Activated CD4-positive, alpha-beta T cell treated with anti-CD3 and anti-CD28 coated beads, Interleukin-2, amount 50 U/mL, for 4 hours (primary cell): ENCODE data around the gene CCDC28B.

Source experiments
- DNase-seq, 2 experiments: peaks; one replicate each; pipeline ENCODE4 v3.0.0-alpha.2; 2020

The CCDC28B gene

GRCh38 chr1:32195531-32195930 lies 4.9 kb upstream of the CCDC28B start:
- no peak for DNase-seq

- DNase-seq: no peak
These were observed 4.2 kb upstream of the CCDC28B start for GRCh38 chr1:32195972-32196823.

- DNase-seq: no peak
These were observed 3.3 kb upstream of the CCDC28B start for GRCh38 chr1:32197074-32197473.

- no peak for DNase-seq
These were observed 2.6 kb upstream of the CCDC28B start for GRCh38 chr1:32197837-32198236.

GRCh38 chr1:32198237-32199042 lies 2.0 kb upstream of the CCDC28B start:
- no peak for DNase-seq

- DNase-seq: no peak
These were observed 1.2 kb upstream of the CCDC28B start for GRCh38 chr1:32199043-32199716.

- DNase-seq: no peak
These were observed 700 bp upstream of the CCDC28B start for GRCh38 chr1:32199717-32200072.

- DNase-seq: peak; percentile 67 to 70
These were observed 838 bp downstream of the CCDC28B start for GRCh38 chr1:32201011-32201855.

GRCh38 chr1:32204943-32205361 lies 4.6 kb downstream of the CCDC28B start:
- no peak for DNase-seq

- peak; percentile 76 to 79 for DNase-seq
These were observed 5.3 kb downstream of the CCDC28B start, which contains the start of gene IQCC for GRCh38 chr1:32205401-32206370. TSS of gene IQCC (plus strand) at chr1:32205671. CDS start at chr1:32205682, 11 bp downstream.

GRCh38 chr1:32208469-32208868 lies 8.1 kb downstream of the CCDC28B start:
- no peak for DNase-seq

GRCh38 chr1:32208891-32209328 lies 8.5 kb downstream of the CCDC28B start, which contains the start of gene DCDC2B:
TSS of gene DCDC2B (plus strand) at chr1:32209089. CDS start at chr1:32209094, 5 bp downstream.
- no peak for DNase-seq

GRCh38 chr1:32215629-32216480 lies 15.5 kb downstream of the CCDC28B start:
- DNase-seq: peak; percentile 53

- no peak for DNase-seq
These were observed 16.2 kb downstream of the CCDC28B start for GRCh38 chr1:32216566-32216965.

- no peak for DNase-seq
These were observed 18.6 kb downstream of the CCDC28B start for GRCh38 chr1:32219022-32219421.

GRCh38 chr1:32220746-32221580 lies 20.6 kb downstream of the CCDC28B start:
- DNase-seq: no peak

GRCh38 chr1:32221581-32221979 lies 21.2 kb downstream of the CCDC28B start:
- no peak for DNase-seq

GRCh38 chr1:32221980-32222755 lies 21.8 kb downstream of the CCDC28B start, which contains the start of the genes EIF3I and TMEM234:
TSS of gene EIF3I (plus strand) at chr1:32222407. CDS start at chr1:32222442, 35 bp downstream.
TSS of gene TMEM234 (minus strand) at chr1:32222353. CDS start at chr1:32222322, 31 bp downstream.
- peak; percentile 88 to 89 for DNase-seq
